Measurements from ENCODE around the gene ISCU.

Gene ISCU

GRCh38 chr12:108562348-108563135, at the start of gene ISCU:
Gene ISCU (plus strand): TSS chr12:108562596. CDS start chr12:108562623, 27 bp downstream.
- DNase-seq (ENCODE audit: low read depth), result peak; percentile 98
- no peak for TF ChIP-seq CTCF (IDR thresholded peaks at IDR 0.05; ENCODE audit: low read length, missing control alignments)
- peak within 1 kb of the TSS; percentile 98 for H3K4me3 ChIP-seq (replicated peaks; ENCODE audit: low read depth, low read length)

GRCh38 chr12:108514468-108514972, 47.9 kb upstream of the ISCU start:
- TF ChIP-seq CTCF (IDR thresholded peaks at IDR 0.05; ENCODE audit: low read length, missing control alignments), result no peak
- peak overlapping the region; percentile 89 for H3K4me3 ChIP-seq (replicated peaks; ENCODE audit: low read depth, low read length)
- DNase-seq (ENCODE audit: low read depth), result no peak

GRCh38 chr12:108514973-108515814, 47.2 kb upstream of the ISCU start, which contains the start of gene FICD:
Gene FICD (plus strand): TSS chr12:108515277. CDS start chr12:108516973, 1,696 bp downstream.
- TF ChIP-seq CTCF (IDR thresholded peaks at IDR 0.05; ENCODE audit: low read length, missing control alignments), result no peak

GRCh38 chr12:108515916-108516315, 46.5 kb upstream of the ISCU start:
- TF ChIP-seq CTCF (IDR thresholded peaks at IDR 0.05; ENCODE audit: low read length, missing control alignments), result no peak
- DNase-seq (ENCODE audit: low read depth), result no peak
- peak overlapping the region; percentile 89 for H3K4me3 ChIP-seq (replicated peaks; ENCODE audit: low read depth, low read length)

More at GRCh38 chr12:108514973-108515814, 47.2 kb upstream of the ISCU start, which contains the start of gene FICD:
- peak within 1 kb of the TSS; percentile 89 for H3K4me3 ChIP-seq (replicated peaks; ENCODE audit: low read depth, low read length)
- peak; percentile 97 for DNase-seq (ENCODE audit: low read depth)

GRCh38 chr12:108516511-108517275, 45.7 kb upstream of the ISCU start:
- peak; percentile 8 for DNase-seq (ENCODE audit: low read depth)
- no peak overlapping the region for H3K4me3 ChIP-seq (replicated peaks; ENCODE audit: low read depth, low read length)
- TF ChIP-seq CTCF (IDR thresholded peaks at IDR 0.05; ENCODE audit: low read length, missing control alignments), result no peak
